Stimulated activated memory B cell treated with anti-CD40 and anti-IgM and Interleukin-4, amounts not matched to agents 10 μg/mL and 1 μg/mL and 100 μg/mL, for 72 hours (primary cell): ENCODE results near the gene ZPR1.
"Not testable (repeated sequence)": the region's sequence is repeated elsewhere in the genome, so short reads cannot be mapped to it uniquely, and the experiment has no call there.

ENCODE experiments used
- ATAC-seq: fragments of 150-1000 bp; cut with Tn5 transposase; 2 replicates; pipeline ENCODE4 v1.10.0; 2021
- H3K27ac Mint-ChIP-seq: one replicate; pipeline ENCODE4 v1.8.0; 2022; ENCODE audit warnings: mild to moderate bottlenecking, mixed read lengths
- H3K27me3 Mint-ChIP-seq: one replicate; pipeline ENCODE4 v1.8.0; 2022; ENCODE audit warnings: mixed read lengths
- H3K36me3 Mint-ChIP-seq: one replicate; pipeline ENCODE4 v1.8.0; 2022; ENCODE audit warnings: mixed read lengths
- H3K4me1 Mint-ChIP-seq: one replicate; pipeline ENCODE4 v1.8.0; 2022; ENCODE audit warnings: mixed read lengths
- H3K4me3 Mint-ChIP-seq: one replicate; pipeline ENCODE4 v1.8.0; 2022; ENCODE audit warnings: mild to moderate bottlenecking, moderate library complexity, mixed read lengths
- H3K9me3 Mint-ChIP-seq: one replicate; pipeline ENCODE4 v1.8.0; 2022; ENCODE audit warnings: mixed read lengths

The ZPR1 gene

GRCh38 chr11:116762132-116762531, 25.7 kb downstream of the ZPR1 start:
- Mint-ChIP-seq H3K27ac (no peak overlapping the region), H3K36me3 (peaks cover 71% of the 10 kb centered on the region), H3K4me1 (no peaks in the 10 kb centered on the region), H3K27me3 (no peaks in the 10 kb centered on the region), H3K9me3 (no peaks in the 10 kb centered on the region), H3K4me3 (no peak overlapping the region)
- no peak for ATAC-seq

- ATAC-seq, H3K4me3 Mint-ChIP-seq, H3K27ac Mint-ChIP-seq, H3K9me3 Mint-ChIP-seq, H3K4me1 Mint-ChIP-seq, H3K27me3 Mint-ChIP-seq: not testable (repeated sequence)
- H3K36me3 Mint-ChIP-seq, result peaks cover 63% of the 10 kb centered on the region
Observed at GRCh38 chr11:116756044-116756443, 31.8 kb downstream of the ZPR1 start.

- Mint-ChIP-seq H3K27me3 (no peaks in the 10 kb centered on the region), H3K4me3 (no peak overlapping the region), H3K9me3 (no peaks in the 10 kb centered on the region), H3K4me1 (no peaks in the 10 kb centered on the region), H3K36me3 (peaks cover 33% of the 10 kb centered on the region), H3K27ac (no peak overlapping the region)
- no peak for ATAC-seq
Observed at GRCh38 chr11:116750070-116750718, 37.6 kb downstream of the ZPR1 start.

GRCh38 chr11:116742104-116742503, 45.7 kb downstream of the ZPR1 start:
- no peak for ATAC-seq

GRCh38 chr11:116740741-116741140, 47.1 kb downstream of the ZPR1 start:
- no peak for ATAC-seq
- Mint-ChIP-seq H3K27ac (no peak overlapping the region), H3K36me3 (peaks cover 6% of the 10 kb centered on the region), H3K4me1 (no peaks in the 10 kb centered on the region), H3K4me3 (no peak overlapping the region), H3K9me3 (no peaks in the 10 kb centered on the region), H3K27me3 (no peaks in the 10 kb centered on the region)

More at GRCh38 chr11:116742104-116742503, 45.7 kb downstream of the ZPR1 start:
- Mint-ChIP-seq H3K36me3 (peaks cover 13% of the 10 kb centered on the region), H3K4me3 (no peak overlapping the region), H3K27me3 (no peaks in the 10 kb centered on the region), H3K9me3 (no peaks in the 10 kb centered on the region), H3K4me1 (no peaks in the 10 kb centered on the region), H3K27ac (no peak overlapping the region)

GRCh38 chr11:116738975-116739374, 48.8 kb downstream of the ZPR1 start:
- no peaks in the 10 kb centered on the region for H3K9me3 Mint-ChIP-seq
- H3K4me3 Mint-ChIP-seq, result no peak overlapping the region
- no peak overlapping the region for H3K27ac Mint-ChIP-seq
- no peak for ATAC-seq
- H3K4me1 Mint-ChIP-seq, result peaks cover 6% of the 10 kb centered on the region
- H3K27me3 Mint-ChIP-seq, result no peaks in the 10 kb centered on the region
- H3K36me3 Mint-ChIP-seq, result no peaks in the 10 kb centered on the region

- no peak overlapping the region for H3K4me3 Mint-ChIP-seq
- no peaks in the 10 kb centered on the region for H3K36me3 Mint-ChIP-seq
- peaks cover 24% of the 10 kb centered on the region for H3K4me1 Mint-ChIP-seq
- no peak for ATAC-seq
- no peaks in the 10 kb centered on the region for H3K9me3 Mint-ChIP-seq
- no peak overlapping the region for H3K27ac Mint-ChIP-seq
- no peaks in the 10 kb centered on the region for H3K27me3 Mint-ChIP-seq
Observed at GRCh38 chr11:116736763-116737162, 51.1 kb downstream of the ZPR1 start.

- no peak for ATAC-seq
- Mint-ChIP-seq H3K4me3 (no peak overlapping the region), H3K27ac (peak overlapping the region; percentile 36)
Observed at GRCh38 chr11:116733969-116734508, 53.8 kb downstream of the ZPR1 start.

GRCh38 chr11:116733043-116733755, 54.6 kb downstream of the ZPR1 start:
- H3K4me1 Mint-ChIP-seq, result peaks cover 24% of the 10 kb centered on the region
- peak overlapping the region; percentile 36 for H3K27ac Mint-ChIP-seq
- ATAC-seq, result peak; percentile 66
- peak overlapping the region; percentile 67 for H3K4me3 Mint-ChIP-seq
- peaks cover 5% of the 10 kb centered on the region for H3K27me3 Mint-ChIP-seq
- no peaks in the 10 kb centered on the region for H3K9me3 Mint-ChIP-seq
- no peaks in the 10 kb centered on the region for H3K36me3 Mint-ChIP-seq

More at GRCh38 chr11:116733969-116734508, 53.8 kb downstream of the ZPR1 start:
- no peaks in the 10 kb centered on the region for H3K36me3 Mint-ChIP-seq
- H3K9me3 Mint-ChIP-seq, result no peaks in the 10 kb centered on the region
- H3K27me3 Mint-ChIP-seq, result no peaks in the 10 kb centered on the region
- peaks cover 24% of the 10 kb centered on the region for H3K4me1 Mint-ChIP-seq

- Mint-ChIP-seq H3K4me1 (peaks cover 24% of the 10 kb centered on the region), H3K9me3 (no peaks in the 10 kb centered on the region), H3K4me3 (peak overlapping the region; percentile 67), H3K27ac (peak overlapping the region; percentile 36), H3K27me3 (peaks cover 9% of the 10 kb centered on the region), H3K36me3 (no peaks in the 10 kb centered on the region)
- ATAC-seq, result peak; percentile 78
Observed at GRCh38 chr11:116732271-116733042, 55.4 kb downstream of the ZPR1 start.

- H3K4me3 Mint-ChIP-seq, result no peak overlapping the region
- H3K4me1 Mint-ChIP-seq, result peaks cover 24% of the 10 kb centered on the region
- H3K9me3 Mint-ChIP-seq, result no peaks in the 10 kb centered on the region
- H3K36me3 Mint-ChIP-seq, result no peaks in the 10 kb centered on the region
- H3K27ac Mint-ChIP-seq, result no peak overlapping the region
- ATAC-seq, result no peak
- H3K27me3 Mint-ChIP-seq, result peaks cover 11% of the 10 kb centered on the region
Observed at GRCh38 chr11:116731821-116732220, 56.0 kb downstream of the ZPR1 start.

GRCh38 chr11:116731097-116731761, 56.6 kb downstream of the ZPR1 start:
- peaks cover 17% of the 10 kb centered on the region for H3K27me3 Mint-ChIP-seq
- no peaks in the 10 kb centered on the region for H3K36me3 Mint-ChIP-seq
- peaks cover 24% of the 10 kb centered on the region for H3K4me1 Mint-ChIP-seq
- no peak overlapping the region for H3K4me3 Mint-ChIP-seq
- ATAC-seq, result no peak
- no peak overlapping the region for H3K27ac Mint-ChIP-seq
- no peaks in the 10 kb centered on the region for H3K9me3 Mint-ChIP-seq

GRCh38 chr11:116730601-116731000, 57.2 kb downstream of the ZPR1 start:
- H3K9me3 Mint-ChIP-seq, result no peaks in the 10 kb centered on the region
- no peak overlapping the region for H3K27ac Mint-ChIP-seq
- no peak for ATAC-seq
- H3K4me3 Mint-ChIP-seq, result no peak overlapping the region
- peaks cover 24% of the 10 kb centered on the region for H3K4me1 Mint-ChIP-seq
- peaks cover 18% of the 10 kb centered on the region for H3K27me3 Mint-ChIP-seq
- H3K36me3 Mint-ChIP-seq, result no peaks in the 10 kb centered on the region

GRCh38 chr11:116730241-116730561, 57.6 kb downstream of the ZPR1 start:
- H3K27me3 Mint-ChIP-seq, result peaks cover 19% of the 10 kb centered on the region
- H3K27ac Mint-ChIP-seq, result no peak overlapping the region
- no peak for ATAC-seq
- H3K9me3 Mint-ChIP-seq, result no peaks in the 10 kb centered on the region
- H3K36me3 Mint-ChIP-seq, result no peaks in the 10 kb centered on the region
- H3K4me1 Mint-ChIP-seq, result peaks cover 24% of the 10 kb centered on the region
- no peak overlapping the region for H3K4me3 Mint-ChIP-seq
